Hypothalamus (tissue), 51 donors: Measurements from ENCODE around the gene TRIM54.
A peak's percentile ranks its signal among the peaks of the same experiment; 100 is the strongest.
"Not testable (repeated sequence)": the region's sequence is repeated elsewhere in the genome, so short reads cannot be mapped to it uniquely, and the experiment has no call there.

ENCODE experiments used
- DNase-seq, 51 donors: peaks; one replicate each; lab custom pipeline; 2025; lab: John Stamatoyannopoulos, UW

Gene TRIM54

DNA sequence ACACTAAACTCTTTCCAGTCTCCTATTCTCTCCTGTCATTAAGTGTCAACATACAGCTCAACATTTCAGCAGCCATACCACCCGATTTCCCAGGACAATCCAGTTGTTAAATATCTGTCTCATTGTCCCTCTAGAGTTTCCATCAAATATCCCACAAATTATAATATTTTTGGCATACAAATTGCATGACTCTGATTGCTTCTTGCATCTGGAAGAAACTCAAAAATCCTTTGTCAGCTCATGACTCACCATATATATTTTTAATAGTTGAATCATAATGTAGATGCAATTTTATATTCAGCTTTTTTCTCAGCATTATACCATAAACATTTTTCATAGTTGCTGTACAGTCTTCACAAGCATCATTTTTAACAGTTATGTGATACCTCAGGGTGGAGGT, 26.6 kb upstream of the TRIM54 start:
- no peak for DNase-seq

DNA sequence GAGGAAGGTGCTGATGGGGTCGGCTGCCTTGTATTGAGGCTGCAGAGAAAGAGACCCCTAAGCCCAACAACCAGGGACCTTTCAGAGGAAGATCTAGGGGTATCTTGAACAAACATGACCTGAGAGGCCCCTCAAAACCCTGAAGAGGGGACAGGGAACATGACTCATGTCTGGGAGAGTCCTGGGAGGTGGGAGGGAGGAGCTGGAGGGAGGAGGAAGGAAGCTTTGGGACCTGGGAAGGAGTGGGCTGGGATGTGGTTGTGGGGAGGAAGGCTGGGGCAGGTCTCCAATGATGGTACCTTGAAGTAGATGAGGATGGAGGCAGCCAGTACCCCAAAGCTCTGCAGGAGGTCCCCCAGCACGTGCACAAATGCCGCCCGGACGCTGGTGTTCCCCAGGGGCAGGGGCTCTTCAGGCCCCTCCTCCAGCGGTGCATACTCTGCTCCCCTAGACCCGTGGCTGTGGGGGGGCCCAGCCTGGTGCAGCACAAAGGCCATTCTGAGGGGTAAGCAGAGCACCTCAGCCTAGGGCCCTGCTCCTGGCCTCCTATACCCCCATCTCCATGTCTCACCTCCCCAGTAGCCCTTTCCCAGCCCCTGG, 25.3 kb upstream of the TRIM54 start:
- DNase-seq: no peak

DNA sequence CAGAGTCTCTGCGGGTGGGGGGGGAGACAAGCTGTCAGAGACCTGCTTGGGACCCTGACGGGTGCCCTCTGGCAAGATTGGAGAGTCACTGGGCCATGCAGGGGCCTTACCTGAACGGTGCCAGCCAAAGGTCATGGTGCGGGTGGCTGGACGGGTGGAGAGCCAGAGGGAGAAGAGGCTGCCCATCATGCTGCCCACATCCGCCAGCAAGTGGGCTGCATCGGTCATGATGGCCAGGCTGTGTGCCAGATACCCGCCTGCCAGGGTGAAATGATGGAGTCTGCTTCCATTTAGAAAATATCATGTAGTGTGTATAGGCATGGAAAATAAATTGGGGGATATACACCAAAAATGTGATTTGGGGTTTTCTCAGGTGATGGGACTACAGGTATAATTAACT, 24.2 kb upstream of the TRIM54 start:
- DNase-seq: no peak

DNA sequence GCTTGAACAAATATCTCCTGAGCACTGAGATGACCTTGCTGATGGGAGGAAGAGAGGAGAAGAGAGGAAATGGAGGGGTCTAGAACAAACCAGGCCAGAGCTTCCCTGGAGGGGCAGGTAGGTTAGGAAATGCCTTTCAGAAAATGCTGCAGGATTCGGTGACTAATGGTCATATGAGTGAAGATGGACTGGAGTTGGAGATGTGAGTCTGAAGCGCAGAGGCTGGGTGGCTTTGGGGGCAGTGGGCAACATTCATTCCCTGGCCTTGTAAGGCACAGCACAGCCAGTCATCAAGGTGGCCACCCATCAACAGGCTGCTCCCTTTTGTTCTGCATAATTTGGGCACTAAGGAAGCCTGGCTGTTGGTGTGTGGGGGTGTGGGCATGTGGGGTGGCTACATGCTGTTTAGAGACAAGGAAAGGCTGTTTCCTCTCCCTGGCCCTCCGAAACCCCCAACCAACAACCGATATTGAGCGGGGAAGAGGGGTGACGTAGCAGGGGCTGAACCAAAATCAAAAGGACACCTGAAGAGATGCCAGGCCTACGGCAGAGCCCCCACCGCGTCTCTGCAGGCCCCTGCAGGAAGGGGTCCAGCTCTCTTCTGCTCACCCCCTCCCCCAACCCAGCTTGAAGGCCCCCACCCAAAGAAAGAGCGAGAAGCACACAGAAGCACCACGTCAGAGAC, 20.8 kb upstream of the TRIM54 start:
- no peak for DNase-seq

DNA sequence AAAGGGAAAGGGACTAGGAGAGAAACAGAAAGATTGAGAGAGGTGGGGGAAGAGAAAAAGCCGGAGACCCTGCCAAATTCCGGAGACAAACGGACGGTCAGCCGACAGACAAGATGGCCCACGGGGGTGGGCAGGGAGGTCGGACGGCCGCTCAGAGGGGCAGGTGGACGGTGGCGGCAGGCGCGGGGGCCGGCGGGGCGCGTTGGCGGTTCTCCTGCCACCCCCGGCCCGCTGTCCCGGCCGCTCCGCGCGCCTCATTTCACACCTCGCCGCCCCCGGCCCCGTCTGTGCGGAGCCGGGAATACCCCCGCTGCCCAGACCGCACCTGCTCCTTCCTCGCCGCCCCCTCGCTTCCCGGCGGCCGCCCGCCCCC, 20.3 kb upstream of the TRIM54 start:
- no peak for DNase-seq

DNA sequence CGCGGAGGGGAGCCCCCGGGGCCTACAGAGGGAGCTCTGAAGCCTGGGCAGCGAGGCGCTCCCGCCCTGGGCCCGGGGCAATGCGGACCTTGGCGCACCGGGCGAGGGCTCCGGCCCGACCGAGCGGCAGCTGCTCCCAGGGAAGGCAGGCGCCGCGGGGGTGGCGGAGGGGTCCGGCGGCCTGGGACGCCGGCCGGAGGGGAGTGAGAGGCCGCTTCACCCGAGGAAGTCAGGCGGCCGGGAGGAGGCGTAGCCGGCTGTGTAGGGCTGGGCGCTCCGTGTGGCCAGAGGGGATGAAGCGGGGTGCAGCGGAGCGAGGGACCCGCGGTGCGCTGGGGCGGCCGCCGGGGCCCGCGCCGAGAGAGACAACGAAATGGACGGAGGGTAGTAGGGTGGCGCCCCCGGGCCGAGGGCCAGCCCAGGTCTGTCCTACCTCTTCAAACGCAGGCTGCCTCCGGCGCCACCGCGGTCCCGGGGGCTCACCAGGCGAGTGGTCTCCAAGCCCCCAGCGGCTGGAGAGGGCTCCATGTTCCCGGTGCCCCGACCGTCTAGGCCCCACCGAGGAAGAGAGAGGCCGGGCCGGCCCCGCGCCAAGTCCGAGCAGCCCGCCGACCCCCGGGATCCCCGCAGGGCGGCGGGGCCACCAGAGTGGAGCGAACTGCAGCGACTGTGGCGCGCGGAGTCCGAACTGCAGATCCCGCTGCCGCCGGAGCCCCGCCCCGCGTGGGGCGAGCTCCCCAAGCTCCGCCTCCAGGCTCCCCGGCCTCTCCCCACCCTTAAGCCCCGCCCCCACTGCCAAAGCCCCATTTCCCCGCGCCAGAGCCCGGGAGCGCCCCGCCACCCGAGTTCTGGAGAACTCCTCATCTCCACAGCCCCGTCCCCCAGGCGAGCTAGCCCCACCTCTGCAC, 19.6 kb upstream of the TRIM54 start, which contains the start of gene SLC30A3:
SLC30A3 (minus strand) TSS at position 669 of the 908 bp plus-strand sequence; CDS start at position 528, 141 bp downstream.
- peak in 9 of 51 donors; percentile 4 to 38 (median 14) for DNase-seq

DNA sequence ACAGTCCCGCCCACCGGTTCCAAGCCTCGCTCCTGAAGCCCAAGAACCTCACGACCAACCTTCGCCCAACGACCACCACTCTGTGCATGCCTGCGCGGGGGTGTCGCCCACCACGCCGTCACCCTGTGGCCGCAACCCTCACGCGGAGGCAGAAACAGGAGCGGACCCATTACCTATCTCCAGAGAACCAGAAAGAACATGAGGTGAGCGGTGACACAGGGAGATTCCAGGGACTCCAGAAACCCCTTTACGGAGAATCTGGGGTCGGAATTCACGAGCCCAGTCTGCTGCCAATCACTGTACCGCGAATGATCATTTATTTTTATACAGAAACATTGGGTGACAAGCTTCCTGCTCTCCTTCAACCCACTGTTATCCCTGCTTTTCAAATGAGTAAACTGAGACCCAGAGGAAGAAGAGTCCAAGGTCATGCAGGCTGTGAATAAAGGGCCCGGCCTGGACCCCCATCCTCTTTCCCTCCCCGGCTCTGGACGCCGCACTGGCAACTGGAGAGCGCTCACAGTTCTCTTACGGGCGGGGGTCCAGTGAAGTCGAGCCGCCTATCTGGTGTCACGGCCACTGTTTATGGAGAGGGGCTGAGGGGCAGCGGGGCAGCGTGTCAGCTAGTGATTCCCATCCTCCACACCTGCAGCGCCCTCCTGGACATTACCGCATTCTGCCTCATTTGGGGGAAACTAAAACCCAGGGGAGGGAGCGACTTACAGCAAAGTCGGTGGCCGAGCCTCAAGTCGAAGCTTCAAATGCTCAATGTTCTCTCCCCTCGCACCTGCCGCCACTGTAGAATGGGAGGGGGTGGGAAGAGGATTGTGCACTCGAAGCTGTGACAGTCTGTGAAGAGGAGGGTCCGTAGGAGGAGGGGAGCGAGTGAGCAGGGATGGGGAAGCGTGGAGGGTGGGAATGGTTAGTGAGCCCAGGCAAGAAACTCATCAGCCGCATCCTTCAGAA, 18.7 kb upstream of the TRIM54 start:
- peak in 1 of 51 donors; percentile 42 for DNase-seq

DNA sequence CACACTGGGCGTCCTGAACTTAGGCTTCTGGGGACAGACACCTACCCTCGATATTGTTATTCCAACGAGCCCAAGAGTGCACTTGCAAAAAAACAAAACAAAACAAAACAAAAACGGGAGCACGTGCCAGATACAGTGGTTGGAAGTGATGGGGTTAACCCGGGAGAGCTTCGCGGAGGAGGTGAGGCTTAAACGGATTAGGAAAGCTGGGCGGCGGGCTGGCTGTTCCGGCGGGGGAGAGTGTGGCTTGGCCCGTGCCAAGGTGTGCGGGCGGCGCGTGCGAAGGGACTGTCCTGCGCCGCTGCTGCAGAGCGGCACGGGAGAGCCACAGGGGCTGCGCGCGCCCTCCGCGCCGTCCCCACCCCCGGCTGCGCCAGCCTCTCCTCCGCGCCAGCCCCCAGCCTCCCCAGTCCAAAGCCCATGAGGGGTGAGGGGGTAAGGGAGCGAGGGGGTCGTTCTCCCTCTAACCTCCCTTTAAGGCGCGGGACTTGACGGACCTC, 17.9 kb upstream of the TRIM54 start:
- no peak for DNase-seq

DNA sequence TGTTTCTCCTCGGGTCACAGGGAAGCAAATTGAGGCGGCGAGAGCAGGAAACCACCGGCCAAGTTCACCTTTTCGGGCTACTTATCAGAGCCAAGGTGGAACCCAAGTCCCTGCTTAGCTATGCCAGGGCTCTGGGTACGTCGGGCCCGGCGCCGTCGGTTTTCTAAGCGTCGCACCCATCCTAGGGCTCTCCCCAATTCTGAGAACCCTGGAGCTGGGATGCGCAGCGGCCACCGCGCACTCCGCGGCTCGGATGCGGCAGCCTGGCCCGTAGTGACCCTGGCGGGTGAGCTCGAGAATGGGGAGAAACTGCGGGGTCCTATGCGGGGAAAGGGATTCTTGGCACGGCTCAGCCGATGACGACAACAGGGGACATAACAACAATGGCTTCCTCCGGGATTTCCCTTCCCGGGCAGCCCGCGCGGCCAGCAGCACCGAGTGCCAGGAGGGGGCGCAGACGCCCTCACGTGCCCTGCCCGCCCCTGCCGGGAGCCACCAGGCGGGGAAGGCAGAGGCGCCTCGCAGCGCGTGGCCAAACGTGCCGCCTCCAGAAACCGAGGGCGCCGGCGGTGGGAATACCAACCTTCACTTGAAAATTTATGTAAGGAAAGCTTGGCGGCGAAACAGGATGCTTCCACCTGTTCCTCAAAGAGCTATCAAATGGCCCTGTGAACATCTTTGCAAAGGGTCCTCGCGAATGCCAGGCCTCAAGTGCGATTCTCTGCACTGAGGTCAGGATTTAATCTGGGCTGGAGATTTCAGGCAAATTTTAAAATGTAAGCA, 17.3 kb upstream of the TRIM54 start:
- DNase-seq: peak in 17 of 51 donors; percentile 4 to 56 (median 18)

DNA sequence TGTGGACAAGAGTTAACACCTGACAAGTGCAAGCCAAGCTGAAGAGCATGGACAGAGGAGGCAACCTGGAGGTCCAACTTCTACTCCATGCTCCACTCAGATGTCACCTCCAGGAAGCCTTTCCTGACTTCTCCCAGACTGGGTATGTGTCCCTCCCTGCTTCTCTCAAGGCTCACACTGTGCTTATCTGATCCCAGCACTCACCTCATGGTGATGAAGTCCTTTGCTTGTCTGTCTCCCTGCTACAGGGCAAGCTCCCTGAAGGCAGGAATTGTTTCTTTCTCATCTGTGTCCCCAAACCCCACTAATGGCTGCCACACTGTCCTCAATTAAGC, 16.7 kb upstream of the TRIM54 start:
- no peak for DNase-seq

DNA sequence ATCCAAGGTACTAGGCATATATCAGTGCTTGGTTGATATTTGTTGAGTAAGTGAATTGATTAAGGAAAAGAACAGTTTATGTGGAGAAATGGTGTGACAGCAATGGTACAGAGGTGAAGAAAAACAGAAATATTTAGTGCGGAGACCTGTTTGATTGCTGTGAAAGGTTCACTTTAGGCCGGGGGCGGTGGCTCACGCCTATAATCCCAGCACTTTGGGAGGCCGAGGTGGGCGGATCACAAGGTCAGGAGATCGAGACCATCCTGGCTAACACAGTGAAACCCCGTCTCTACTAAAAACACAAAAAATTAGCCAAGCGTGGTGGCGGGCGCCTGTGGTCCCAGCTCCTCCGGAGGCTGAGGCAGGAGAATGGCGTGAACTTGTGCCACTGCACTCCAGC, 13.9 kb upstream of the TRIM54 start:
- not testable (repeated sequence) for DNase-seq

DNA sequence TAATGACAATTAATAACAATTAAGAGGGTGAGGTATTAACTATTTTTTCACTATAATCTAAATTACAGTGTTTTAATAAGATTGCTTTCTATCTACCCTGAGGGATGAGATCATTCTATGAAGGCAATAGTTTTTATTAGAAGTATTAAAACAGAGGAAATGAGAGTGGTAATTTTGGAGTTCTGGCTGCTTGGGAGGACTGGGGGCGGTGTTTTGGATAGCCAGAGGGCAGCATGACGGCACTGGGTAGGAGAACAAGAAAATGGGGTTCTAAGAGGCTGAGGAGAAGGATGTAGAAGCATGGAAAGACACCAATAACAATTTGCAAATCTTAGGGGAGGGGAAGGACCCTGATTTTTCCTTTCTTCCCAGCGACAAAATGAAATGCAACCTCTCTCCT, 12.1 kb upstream of the TRIM54 start:
- no peak for DNase-seq

DNA sequence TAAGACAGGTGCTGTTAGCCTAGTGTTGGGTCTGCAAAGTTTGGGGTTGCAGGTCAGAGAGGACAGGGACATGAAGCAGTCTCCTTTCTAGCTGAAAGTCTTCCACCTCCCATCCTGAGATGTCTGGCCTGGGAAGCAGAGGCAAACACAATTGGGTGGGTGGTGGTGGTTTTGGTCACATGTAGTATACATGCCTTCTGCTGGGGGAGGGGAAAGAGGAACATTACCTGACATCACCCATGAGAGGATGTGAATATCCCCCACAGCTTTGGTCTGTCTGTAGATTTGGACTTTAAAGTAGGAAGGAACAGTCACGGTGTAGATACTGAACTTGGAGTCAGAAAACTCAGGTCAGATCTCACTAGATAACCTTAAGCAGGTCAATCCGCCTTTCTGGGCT, 11.6 kb upstream of the TRIM54 start:
- DNase-seq: no peak

DNA sequence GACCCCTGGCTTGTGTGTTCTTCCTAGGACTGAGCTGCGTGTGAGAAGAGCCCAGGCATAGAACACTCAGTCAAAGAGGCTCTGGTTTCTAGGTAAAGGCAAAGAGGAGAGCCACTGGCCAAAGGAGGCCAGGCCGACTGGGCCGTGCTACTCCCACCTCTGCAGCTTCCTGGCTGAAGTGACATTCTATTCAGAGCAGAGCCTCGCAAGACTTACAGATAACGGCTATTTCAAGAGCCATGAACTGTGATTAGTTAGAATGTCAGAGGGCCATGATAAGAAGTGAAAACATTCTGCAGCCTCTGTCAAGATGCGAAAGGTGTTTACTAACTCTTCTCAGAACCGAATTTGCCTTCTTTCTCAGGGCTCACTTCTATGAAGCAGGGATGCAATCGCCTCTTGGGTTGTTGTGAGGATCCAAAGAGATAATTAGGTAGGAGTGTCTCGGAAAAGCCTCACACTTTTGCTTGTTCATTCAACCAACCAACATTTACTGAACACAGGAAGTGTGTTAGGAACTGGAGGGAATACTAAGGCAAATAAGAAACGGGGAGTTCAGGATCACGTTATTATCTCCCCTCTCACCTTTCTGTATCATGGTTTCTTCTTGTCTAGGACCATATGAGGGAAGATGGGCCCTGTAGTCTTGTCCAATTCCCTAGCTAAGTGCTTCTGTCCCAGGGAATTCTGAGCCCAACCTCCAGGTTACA, 10.4 kb upstream of the TRIM54 start:
- no peak for DNase-seq

DNA sequence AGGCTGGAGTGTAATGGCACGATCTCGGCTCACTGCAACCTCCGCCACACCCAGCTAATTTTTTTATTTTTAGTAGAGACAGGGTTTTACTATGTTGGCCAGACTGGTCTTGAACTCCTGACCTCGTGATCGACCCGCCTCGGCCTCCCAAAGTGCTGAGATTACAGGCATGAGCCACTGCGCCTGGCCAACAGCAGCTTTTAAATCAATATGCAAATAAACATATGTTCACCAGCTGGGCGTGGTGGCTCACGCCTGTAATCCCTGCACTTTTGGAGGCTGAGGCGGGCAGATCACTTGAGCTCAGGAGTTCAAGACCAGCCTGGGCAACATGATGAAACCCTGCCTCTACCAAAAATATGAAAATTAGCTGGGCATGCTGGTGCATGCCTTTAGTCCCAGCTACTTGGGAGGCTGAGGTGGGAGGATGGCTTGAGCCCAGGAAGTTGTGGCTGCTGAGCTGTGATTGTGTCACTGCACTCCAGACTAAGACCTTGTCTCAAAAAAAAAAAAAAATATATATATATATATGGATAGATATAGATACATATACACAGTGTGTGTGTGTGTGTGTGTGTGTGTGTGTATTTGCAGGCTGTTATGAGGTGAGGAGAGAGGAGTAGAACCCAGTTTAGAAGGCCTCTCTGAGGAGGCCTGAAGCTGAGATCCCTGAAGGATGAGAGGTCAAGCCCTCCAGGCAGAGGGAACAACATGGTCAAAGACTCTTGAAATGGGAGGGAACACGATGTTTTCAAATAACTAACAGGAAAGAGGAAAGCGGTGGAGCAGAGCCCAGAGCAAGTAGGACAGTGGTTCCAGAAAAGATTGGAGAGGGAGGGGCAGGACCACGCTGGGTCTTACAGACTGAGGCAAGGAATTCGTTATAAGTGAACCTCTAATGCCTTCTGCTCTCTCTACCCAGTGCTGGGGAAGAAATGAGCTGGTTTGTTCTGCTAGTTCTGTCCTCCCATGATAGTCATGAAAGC, 9.4 kb upstream of the TRIM54 start:
- DNase-seq: not testable (repeated sequence)

DNA sequence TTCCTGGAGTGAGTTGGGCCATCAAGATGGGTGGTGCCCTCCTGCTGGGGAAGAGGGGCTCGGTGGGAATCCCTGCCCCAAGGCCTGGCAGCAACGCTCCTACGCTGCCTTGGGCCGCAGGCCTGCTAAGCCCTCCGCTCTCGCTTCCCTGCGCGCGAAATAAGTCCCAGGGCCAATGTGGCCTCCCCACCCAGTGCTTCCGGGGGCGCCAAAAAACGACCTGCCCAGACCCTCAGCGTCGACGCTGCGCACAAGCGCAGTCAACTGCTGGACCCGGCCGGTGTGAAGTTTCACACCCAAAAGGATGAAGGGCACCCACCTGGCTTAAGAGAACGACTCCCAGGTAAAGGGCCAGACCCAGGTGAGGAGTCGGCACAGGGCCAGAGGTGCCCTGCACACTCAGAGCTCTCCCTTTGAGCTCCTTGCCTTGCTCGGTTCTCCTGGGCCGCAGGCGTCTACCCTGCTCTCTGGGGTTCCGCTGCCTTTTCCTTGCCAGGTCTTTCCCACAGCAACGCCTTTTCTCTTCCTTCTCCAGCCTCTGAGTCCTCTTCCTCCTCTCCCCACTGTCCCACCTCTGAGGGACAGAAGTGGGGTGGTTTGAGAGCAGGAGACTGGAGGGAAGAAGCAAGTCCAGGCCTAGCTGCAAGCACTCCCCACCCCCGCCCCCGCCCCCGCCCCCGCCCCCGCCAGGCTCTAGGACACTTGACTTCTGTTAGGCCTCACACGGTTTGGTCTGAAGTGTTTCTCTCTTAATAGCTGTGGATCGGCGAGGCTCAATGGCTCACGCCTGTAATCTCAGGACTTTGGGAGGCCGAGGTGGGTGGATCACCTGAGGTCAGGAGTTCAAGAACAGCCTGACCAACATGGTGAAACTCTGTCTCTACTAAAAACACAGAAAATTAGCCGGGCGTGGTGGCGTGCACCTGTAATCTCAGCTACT, 6.7 kb upstream of the TRIM54 start, which contains the start of gene DNAJC5G:
DNAJC5G (plus strand) TSS at position 223 of the 940 bp plus-strand sequence. CDS start 1,296 bp downstream, outside the sequence.
- no peak for DNase-seq
